GM12878 (cell line): ENCODE results near the gene TBC1D2B. TPM values are rescaled to one million over a fixed set of nuclear protein-coding genes. Genes with fewer than 3 reads are reported as not detected.

ENCODE experiments used
- ASH2L ChIP-seq: fragments of 300-600, 200-600 bp; sonication (generic); IDR thresholded peaks from 2 replicates; pipeline ENCODE4 v1.6.1; 2017; ENCODE audit warnings: low read depth, mild to moderate bottlenecking, borderline replicate concordance
- CBX5 ChIP-seq: sonication (generic); IDR thresholded peaks from 2 replicates; pipeline ENCODE4 v1.6.1; 2016; ENCODE audit warnings: low read depth, moderate library complexity, mild to moderate bottlenecking, inconsistent platforms
- DPF2 ChIP-seq: fragments of 450-650 bp; IDR thresholded peaks from 2 replicates; pipeline ENCODE4 v1.6.1; 2017; ENCODE audit warnings: mild to moderate bottlenecking
- EP300 ChIP-seq, 2 experiments: fragments of 150-350 bp in 1 of 2; IDR thresholded peaks; 2 replicates each; pipeline ENCODE4 v1.6.1; 2011 to 2012; ENCODE audit warnings: low read depth in 2 of 2, low read length in 2 of 2, borderline replicate concordance in 1 of 2, improper control_type of control experiment in 1 of 2, inconsistent platforms in 1 of 2; ENCODE audit not compliant: control insufficient read depth in 1 of 2
- FOXM1 ChIP-seq: IDR thresholded peaks from 2 replicates; pipeline ENCODE4 v1.6.1; 2012; ENCODE audit warnings: low read depth, mild to moderate bottlenecking, inconsistent platforms, low read length, moderate library complexity
- IKZF1 ChIP-seq: fragments of 450-650 bp; conservative IDR thresholded peaks from 2 replicates; pipeline ENCODE4 v1.6.1; 2017; ENCODE audit warnings: antibody characterized with exemption, mild to moderate bottlenecking
- MYC ChIP-seq: IDR thresholded peaks from 2 replicates; pipeline ENCODE4 v1.6.1; 2011; ENCODE audit warnings: mild to moderate bottlenecking, low read length, moderate library complexity, inconsistent platforms; ENCODE audit not compliant: insufficient read depth, insufficient replicate concordance, insufficient read length, severe bottlenecking
- NR2F1 ChIP-seq: fragments of 450-650 bp; conservative IDR thresholded peaks from 2 replicates; pipeline ENCODE4 v1.6.1; 2017; ENCODE audit warnings: mild to moderate bottlenecking
- PAX5 ChIP-seq: IDR thresholded peaks from 2 replicates; pipeline ENCODE4 v1.6.1; 2011; ENCODE audit warnings: low read depth, low read length, borderline replicate concordance
- POLR2AphosphoS5 ChIP-seq: IDR thresholded peaks from 2 replicates; pipeline ENCODE4 v1.6.1; 2011; ENCODE audit warnings: mild to moderate bottlenecking, low read length, inconsistent platforms
- RB1 ChIP-seq: fragments of 450-650 bp; formaldehyde crosslinking; IDR thresholded peaks from 2 replicates; pipeline ENCODE4 v1.6.1; 2017; ENCODE audit warnings: mild to moderate bottlenecking, borderline replicate concordance
- SPI1 ChIP-seq: IDR thresholded peaks from 2 replicates; pipeline ENCODE4 v1.6.1; 2011; ENCODE audit warnings: low read depth, mild to moderate bottlenecking, low read length, moderate library complexity, borderline replicate concordance; ENCODE audit not compliant: insufficient read depth
- ZNF384 ChIP-seq: IDR thresholded peaks from 2 replicates; pipeline ENCODE4 v1.6.1; 2012; ENCODE audit warnings: low read depth, mild to moderate bottlenecking, low read length, improper control_type of control experiment, borderline replicate concordance
- polyA plus RNA-seq, 11 experiments: library from polyadenylated mRNA; depleted of rRNA in 4 of 11; unstranded in 6 of 11; stranded (reverse) in 5 of 11; fragments of >200 nt; fragmentation: Nextera tagmentation in 4 of 11; fragmentation: Illumina TruSeq in 1 of 11; extraction: Ambion mirVana in 4 of 11; extraction: Trizol in 1 of 11; gene quantifications; 1 replicate in 1 of 11; 2 replicates in 10 of 11; pipeline versions ENCODE4 v1.2.1 to v1.2.3, GENCODE V29; 2011 to 2016; ENCODE audit warnings: inconsistent platforms in 2 of 11, missing spikeins in 2 of 11, low read depth in 1 of 11
- total RNA-seq, 4 experiments: library from RNA; depleted of rRNA in 3 of 4; stranded (reverse); fragments of >200 nt in 3 of 4; fragmentation: Illumina TruSeq in 1 of 4; extraction: Trizol in 1 of 4; gene quantifications; 2 replicates each; pipeline versions ENCODE4 v1.2.1 to v1.2.3, GENCODE V29; 2013 to 2021
- TF ChIP-seq, protein P1 (sequence below): fragments of 150-350 bp; IDR thresholded peaks from 2 replicates; pipeline ENCODE4 v1.6.1; 2014; ENCODE audit warnings: mild to moderate bottlenecking, low read depth, low read length
- TF ChIP-seq, protein P2 (sequence below): IDR thresholded peaks from 2 replicates; pipeline ENCODE4 v1.6.1; 2012; ENCODE audit warnings: low read depth, low read length, improper control_type of control experiment
- TF ChIP-seq, protein P3 (sequence below): fragments of 450-650 bp; formaldehyde crosslinking; IDR thresholded peaks from 2 replicates; pipeline ENCODE4 v1.4.0; 2020; ENCODE audit warnings: mild to moderate bottlenecking, moderate library complexity
- TF ChIP-seq, protein P4 (sequence below): fragments of 450-650 bp; IDR thresholded peaks from 2 replicates; pipeline ENCODE4 v1.6.1; 2017; ENCODE audit warnings: mild to moderate bottlenecking, low read depth, inconsistent platforms; ENCODE audit not compliant: poor library complexity, severe bottlenecking
- TF ChIP-seq, protein P5 (sequence below): fragments of 450-650 bp; conservative IDR thresholded peaks from 2 replicates; pipeline ENCODE4 v1.6.1; 2017; ENCODE audit warnings: mild to moderate bottlenecking, moderate library complexity

TBC1D2B gene
- total and polyA plus RNA-seq, 10 of the 15 experiments (the other 5 are each of a cell fraction or from before 2014, with no cell fraction given) = 1.3 to 53.4 (median 19.4) TPM

DNA sequence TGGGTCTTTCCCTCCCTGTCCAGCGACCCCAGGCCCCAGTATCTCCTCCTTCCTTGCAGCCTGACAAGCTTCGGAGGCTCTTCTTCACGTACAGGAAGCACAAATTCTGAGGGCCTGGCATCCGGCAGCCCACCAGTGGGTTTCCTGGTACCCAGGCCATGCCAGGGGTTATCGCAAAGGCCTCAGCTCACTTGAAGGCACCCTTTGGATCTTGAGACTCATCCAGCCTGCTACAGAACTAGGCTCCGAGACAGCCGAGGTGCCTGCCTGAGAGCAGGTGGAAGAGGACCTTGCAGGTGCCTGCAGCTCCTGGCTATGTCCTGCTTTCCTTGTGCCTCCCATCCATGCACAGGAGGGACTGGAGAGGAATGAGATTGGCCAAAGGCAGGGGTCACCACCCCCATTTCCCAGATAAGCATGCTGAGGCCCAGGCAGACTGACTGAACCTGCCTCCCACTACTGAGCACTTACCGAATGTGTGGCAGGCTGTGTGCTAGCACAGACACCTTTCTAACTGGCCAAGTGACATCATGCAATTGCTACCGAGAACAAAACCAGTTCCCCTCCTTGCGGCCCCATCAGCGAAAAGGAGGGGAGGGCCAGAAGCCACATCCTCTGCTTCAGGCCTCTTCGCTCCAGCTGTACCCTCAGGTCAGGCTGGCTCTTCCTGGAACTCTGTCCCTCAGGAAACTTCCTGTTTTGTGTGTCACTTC, 26.1 kb upstream of the TBC1D2B start (continued):
- peak; percentile 30 to 76; a peak in 2 of 4 replicates for TF ChIP-seq EP300 (IDR thresholded peaks at IDR 0.05; ENCODE audit: borderline replicate concordance in 1 of 2, control insufficient read depth in 1 of 2, low read depth in 2 of 2, low read length in 2 of 2)
- no peak for TF ChIP-seq RB1
- no peak for TF ChIP-seq CBX5
- TF ChIP-seq ZNF384 = no peak
- TF ChIP-seq MYC = no peak
- TF ChIP-seq FOXM1 = no peak
- TF ChIP-seq ASH2L = no peak
- TF ChIP-seq, protein P1, sequence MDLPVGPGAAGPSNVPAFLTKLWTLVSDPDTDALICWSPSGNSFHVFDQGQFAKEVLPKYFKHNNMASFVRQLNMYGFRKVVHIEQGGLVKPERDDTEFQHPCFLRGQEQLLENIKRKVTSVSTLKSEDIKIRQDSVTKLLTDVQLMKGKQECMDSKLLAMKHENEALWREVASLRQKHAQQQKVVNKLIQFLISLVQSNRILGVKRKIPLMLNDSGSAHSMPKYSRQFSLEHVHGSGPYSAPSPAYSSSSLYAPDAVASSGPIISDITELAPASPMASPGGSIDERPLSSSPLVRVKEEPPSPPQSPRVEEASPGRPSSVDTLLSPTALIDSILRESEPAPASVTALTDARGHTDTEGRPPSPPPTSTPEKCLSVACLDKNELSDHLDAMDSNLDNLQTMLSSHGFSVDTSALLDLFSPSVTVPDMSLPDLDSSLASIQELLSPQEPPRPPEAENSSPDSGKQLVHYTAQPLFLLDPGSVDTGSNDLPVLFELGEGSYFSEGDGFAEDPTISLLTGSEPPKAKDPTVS = no peak
- TF ChIP-seq PAX5 = no peak
- TF ChIP-seq, protein P2, sequence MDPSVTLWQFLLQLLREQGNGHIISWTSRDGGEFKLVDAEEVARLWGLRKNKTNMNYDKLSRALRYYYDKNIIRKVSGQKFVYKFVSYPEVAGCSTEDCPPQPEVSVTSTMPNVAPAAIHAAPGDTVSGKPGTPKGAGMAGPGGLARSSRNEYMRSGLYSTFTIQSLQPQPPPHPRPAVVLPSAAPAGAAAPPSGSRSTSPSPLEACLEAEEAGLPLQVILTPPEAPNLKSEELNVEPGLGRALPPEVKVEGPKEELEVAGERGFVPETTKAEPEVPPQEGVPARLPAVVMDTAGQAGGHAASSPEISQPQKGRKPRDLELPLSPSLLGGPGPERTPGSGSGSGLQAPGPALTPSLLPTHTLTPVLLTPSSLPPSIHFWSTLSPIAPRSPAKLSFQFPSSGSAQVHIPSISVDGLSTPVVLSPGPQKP = no peak
- peak; percentile 57 for TF ChIP-seq NR2F1
- peak; percentile 88 for TF ChIP-seq IKZF1
- TF ChIP-seq, protein P3, sequence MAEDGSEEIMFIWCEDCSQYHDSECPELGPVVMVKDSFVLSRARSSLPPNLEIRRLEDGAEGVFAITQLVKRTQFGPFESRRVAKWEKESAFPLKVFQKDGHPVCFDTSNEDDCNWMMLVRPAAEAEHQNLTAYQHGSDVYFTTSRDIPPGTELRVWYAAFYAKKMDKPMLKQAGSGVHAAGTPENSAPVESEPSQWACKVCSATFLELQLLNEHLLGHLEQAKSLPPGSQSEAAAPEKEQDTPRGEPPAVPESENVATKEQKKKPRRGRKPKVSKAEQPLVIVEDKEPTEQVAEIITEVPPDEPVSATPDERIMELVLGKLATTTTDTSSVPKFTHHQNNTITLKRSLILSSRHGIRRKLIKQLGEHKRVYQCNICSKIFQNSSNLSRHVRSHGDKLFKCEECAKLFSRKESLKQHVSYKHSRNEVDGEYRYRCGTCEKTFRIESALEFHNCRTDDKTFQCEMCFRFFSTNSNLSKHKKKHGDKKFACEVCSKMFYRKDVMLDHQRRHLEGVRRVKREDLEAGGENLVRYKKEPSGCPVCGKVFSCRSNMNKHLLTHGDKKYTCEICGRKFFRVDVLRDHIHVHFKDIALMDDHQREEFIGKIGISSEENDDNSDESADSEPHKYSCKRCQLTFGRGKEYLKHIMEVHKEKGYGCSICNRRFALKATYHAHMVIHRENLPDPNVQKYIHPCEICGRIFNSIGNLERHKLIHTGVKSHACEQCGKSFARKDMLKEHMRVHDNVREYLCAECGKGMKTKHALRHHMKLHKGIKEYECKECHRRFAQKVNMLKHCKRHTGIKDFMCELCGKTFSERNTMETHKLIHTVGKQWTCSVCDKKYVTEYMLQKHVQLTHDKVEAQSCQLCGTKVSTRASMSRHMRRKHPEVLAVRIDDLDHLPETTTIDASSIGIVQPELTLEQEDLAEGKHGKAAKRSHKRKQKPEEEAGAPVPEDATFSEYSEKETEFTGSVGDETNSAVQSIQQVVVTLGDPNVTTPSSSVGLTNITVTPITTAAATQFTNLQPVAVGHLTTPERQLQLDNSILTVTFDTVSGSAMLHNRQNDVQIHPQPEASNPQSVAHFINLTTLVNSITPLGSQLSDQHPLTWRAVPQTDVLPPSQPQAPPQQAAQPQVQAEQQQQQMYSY (CRISPR knock-in tag) = no peak
- TF ChIP-seq, protein P4, sequence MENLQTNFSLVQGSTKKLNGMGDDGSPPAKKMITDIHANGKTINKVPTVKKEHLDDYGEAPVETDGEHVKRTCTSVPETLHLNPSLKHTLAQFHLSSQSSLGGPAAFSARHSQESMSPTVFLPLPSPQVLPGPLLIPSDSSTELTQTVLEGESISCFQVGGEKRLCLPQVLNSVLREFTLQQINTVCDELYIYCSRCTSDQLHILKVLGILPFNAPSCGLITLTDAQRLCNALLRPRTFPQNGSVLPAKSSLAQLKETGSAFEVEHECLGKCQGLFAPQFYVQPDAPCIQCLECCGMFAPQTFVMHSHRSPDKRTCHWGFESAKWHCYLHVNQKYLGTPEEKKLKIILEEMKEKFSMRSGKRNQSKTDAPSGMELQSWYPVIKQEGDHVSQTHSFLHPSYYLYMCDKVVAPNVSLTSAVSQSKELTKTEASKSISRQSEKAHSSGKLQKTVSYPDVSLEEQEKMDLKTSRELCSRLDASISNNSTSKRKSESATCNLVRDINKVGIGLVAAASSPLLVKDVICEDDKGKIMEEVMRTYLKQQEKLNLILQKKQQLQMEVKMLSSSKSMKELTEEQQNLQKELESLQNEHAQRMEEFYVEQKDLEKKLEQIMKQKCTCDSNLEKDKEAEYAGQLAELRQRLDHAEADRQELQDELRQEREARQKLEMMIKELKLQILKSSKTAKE = no peak
- TF ChIP-seq, protein P5, sequence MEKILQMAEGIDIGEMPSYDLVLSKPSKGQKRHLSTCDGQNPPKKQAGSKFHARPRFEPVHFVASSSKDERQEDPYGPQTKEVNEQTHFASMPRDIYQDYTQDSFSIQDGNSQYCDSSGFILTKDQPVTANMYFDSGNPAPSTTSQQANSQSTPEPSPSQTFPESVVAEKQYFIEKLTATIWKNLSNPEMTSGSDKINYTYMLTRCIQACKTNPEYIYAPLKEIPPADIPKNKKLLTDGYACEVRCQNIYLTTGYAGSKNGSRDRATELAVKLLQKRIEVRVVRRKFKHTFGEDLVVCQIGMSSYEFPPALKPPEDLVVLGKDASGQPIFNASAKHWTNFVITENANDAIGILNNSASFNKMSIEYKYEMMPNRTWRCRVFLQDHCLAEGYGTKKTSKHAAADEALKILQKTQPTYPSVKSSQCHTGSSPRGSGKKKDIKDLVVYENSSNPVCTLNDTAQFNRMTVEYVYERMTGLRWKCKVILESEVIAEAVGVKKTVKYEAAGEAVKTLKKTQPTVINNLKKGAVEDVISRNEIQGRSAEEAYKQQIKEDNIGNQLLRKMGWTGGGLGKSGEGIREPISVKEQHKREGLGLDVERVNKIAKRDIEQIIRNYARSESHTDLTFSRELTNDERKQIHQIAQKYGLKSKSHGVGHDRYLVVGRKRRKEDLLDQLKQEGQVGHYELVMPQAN = no peak
- no peak for TF ChIP-seq POLR2AphosphoS5
- peak; percentile 85 for TF ChIP-seq SPI1
- TF ChIP-seq DPF2 = peak; percentile 70
